SK-N-SH (cell line): ENCODE measurements around the gene MYO19.
"Not testable (repeated sequence)": the region's sequence is repeated elsewhere in the genome, so short reads cannot be mapped to it uniquely, and the experiment has no call there.

Source experiments
- FOXJ3 ChIP-seq: sonication (generic); formaldehyde crosslinking; IDR thresholded peaks from 2 replicates; pipeline ENCODE4 v1.5.1; 2020; ENCODE audit warnings: mild to moderate bottlenecking, missing genetic modification reagents
- POLR2AphosphoS5 ChIP-seq: IDR thresholded peaks from 2 replicates; pipeline ENCODE4 v1.6.1; 2012; ENCODE audit warnings: low read depth, low read length
- TF ChIP-seq, protein P1 (sequence below): fragments of 200-600 bp; sonication (generic); IDR thresholded peaks from 2 replicates; pipeline ENCODE4 v1.6.1; 2017; ENCODE audit warnings: antibody characterized with exemption, mild to moderate bottlenecking, moderate library complexity
- TF ChIP-seq, protein P2 (sequence below): fragments of 150-350 bp; IDR thresholded peaks from 2 replicates; pipeline ENCODE4 v1.6.1; 2017; ENCODE audit warnings: antibody characterized with exemption, low read length, low read depth, borderline replicate concordance

GRCh38 chr17:36508439-36508838, 26.2 kb downstream of the MYO19 start:
- TF ChIP-seq, protein P1, sequence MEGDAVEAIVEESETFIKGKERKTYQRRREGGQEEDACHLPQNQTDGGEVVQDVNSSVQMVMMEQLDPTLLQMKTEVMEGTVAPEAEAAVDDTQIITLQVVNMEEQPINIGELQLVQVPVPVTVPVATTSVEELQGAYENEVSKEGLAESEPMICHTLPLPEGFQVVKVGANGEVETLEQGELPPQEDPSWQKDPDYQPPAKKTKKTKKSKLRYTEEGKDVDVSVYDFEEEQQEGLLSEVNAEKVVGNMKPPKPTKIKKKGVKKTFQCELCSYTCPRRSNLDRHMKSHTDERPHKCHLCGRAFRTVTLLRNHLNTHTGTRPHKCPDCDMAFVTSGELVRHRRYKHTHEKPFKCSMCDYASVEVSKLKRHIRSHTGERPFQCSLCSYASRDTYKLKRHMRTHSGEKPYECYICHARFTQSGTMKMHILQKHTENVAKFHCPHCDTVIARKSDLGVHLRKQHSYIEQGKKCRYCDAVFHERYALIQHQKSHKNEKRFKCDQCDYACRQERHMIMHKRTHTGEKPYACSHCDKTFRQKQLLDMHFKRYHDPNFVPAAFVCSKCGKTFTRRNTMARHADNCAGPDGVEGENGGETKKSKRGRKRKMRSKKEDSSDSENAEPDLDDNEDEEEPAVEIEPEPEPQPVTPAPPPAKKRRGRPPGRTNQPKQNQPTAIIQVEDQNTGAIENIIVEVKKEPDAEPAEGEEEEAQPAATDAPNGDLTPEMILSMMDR, result not testable (repeated sequence)
- TF ChIP-seq, protein P2, sequence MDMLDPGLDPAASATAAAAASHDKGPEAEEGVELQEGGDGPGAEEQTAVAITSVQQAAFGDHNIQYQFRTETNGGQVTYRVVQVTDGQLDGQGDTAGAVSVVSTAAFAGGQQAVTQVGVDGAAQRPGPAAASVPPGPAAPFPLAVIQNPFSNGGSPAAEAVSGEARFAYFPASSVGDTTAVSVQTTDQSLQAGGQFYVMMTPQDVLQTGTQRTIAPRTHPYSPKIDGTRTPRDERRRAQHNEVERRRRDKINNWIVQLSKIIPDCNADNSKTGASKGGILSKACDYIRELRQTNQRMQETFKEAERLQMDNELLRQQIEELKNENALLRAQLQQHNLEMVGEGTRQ, result not testable (repeated sequence)
- TF ChIP-seq POLR2AphosphoS5; FOXJ3 (CRISPR knock-in tag): not testable (repeated sequence)
